T47D (cell line): ENCODE data around the gene MTOR.
"Not testable (repeated sequence)": the region's sequence is repeated elsewhere in the genome, so short reads cannot be mapped to it uniquely, and the experiment has no call there.

Source experiments
- DNase-seq, 2 experiments: peaks; one replicate each; pipeline versions ENCODE4 v3.0.0 to v3.0.0-alpha.2; 2011 to 2012; ENCODE audit warnings: low read depth in 1 of 2, low spot score in 1 of 2
- JUND ChIP-seq: IDR thresholded peaks from 2 replicates; pipeline ENCODE4 v1.6.1; 2012; ENCODE audit warnings: low read depth
- in situ Hi-C: cut with HindIII; loops from 2 replicates; pipeline ENCODE4 v1.10.0; 2016; ENCODE audit warnings: low sequenced_read_pairs, low pct_unique_long_range_greater_than_20kb

MTOR gene

DNA sequence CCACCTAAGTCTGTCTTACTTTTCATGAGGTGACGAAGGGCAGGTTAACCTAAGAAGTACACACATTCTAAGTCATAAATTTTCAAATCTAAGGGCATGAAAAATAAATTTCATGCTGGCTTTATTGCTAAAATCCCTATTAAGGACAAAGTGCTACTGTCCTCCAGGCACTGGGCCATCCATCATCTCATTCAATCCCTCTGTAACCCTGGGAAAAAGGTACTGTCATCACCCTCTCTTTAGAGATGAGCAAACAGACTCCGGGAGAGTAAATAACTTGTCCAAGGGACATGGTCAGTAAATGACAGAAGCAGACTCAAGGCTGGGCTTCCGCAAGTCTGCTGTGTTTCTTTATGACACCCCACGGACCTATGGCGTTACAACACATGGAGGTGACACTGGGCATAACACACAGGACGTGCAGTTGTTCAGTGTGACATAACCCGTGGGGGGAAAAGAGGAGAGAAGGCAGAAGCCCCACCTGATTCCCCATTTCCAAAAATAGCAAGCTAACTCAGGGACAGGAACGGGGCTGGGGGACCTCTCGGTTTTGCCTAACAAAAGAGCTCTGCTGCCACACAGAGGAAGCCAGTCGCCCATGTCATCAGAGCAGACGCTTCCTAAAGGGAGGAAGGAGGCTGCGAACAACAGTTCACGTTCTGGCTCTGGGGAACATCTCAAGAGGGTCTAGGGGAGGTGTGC lies 190.0 kb downstream of the MTOR start:
- in situ Hi-C loops, result no loop called here
- TF ChIP-seq JUND, result no peak
- peak in 1 of 2 experiments; percentile 34 for DNase-seq

DNA sequence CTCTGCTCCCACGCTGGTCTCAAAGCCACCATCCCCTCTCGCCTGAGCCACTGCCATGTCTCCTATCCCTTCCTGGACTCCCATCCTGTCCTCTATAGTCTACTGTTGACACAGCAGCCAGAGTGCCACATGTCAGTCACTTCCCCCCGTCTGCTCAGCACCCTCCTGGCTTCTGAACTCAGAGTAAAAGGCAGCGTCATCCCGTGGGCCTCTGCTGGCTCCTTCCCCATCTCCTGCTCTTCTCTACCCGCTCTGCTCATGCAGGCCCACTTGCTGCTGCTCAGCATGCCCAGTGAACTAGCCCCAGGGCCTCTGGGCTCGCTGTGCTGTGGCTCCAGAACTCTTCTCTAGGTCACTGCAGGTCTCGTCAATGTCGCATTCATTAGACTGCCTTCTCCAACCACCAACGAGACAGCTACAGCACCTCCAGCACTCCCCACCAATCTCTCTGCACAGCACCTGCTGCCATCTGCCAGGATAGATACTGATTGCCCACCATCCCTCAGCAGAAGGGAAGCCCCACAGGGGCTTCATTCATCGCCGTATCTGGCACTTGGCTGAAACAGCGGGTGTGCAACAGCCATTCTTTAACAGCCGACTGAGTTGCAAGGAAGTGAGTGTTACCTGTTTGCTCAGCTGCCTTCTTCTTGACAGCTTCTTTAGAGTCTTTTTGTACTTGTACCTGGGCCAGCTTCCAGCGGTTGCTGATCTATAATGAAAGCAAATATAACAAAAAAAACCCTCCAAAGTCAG lies 190.7 kb downstream of the MTOR start:
- no peak for TF ChIP-seq JUND
- in situ Hi-C loops, result no loop called here
- peak in 1 of 2 experiments; percentile 27 for DNase-seq

DNA sequence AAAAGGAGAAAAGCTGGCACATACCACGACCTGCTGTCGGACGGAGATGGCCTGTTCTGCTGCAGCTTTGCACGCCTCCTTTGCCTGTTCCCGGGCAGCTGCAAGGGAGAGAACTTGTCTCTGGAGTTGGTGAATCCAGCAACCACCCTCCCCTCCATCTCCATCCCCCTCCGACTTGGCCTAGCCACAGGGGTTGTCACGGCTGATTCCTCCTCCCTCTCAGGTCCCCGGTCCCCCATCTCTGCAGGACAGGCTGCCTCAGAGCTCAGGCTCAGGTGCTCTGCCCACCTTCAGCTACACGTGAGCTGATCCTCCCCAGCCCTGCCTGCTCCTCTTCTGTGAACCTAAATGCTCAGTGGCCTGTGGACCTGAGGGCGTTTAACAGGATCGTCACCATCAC lies 191.5 kb downstream of the MTOR start:
- in situ Hi-C loops, result no loop called here
- DNase-seq, result no peak

DNA sequence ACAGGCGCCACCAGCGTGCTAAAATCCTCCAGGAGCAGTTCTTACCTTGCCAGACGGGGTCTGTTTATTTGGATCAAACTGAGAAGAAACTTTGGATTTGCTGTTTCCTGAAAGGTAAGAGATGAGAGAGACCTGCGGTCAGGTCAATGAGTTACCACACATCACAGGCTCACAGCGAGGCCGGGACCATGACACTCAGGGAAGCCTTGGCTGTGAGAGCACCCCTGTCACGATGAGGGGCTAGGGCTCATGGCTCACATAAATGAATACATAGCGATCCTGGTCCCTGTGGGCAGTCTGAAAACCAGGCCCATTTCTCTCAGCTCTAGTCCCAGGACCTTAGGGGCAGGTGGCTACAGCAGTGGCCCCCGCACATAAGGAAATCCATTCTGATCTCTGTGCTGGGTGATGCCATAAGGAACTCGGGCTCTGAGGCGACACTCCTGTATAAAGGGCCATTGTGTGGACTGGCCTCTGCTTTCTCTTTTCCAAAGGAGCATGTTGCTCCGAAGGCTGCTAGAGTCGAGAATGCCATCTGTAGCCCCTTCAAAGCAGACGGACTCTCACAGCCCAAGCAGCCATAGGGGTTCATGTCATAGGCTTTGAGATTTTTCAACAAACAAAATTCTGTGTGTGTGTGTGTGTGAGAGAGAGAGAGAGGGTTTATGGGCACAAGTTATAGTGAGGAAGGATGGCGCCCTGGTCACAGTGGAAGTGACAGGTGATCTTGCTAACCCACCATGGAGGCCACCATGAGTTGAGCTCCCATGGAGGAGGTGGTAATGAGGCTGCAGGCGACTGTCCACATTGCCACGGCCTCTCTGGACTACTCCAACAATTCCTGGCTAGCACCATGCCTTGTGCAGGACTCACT lies 193.5 kb downstream of the MTOR start:
- no peak for DNase-seq
- in situ Hi-C loops, result no loop called here
- TF ChIP-seq JUND, result no peak

More for the DNA sequence above, 191.5 kb downstream of the MTOR start:
- TF ChIP-seq JUND, result no peak

DNA sequence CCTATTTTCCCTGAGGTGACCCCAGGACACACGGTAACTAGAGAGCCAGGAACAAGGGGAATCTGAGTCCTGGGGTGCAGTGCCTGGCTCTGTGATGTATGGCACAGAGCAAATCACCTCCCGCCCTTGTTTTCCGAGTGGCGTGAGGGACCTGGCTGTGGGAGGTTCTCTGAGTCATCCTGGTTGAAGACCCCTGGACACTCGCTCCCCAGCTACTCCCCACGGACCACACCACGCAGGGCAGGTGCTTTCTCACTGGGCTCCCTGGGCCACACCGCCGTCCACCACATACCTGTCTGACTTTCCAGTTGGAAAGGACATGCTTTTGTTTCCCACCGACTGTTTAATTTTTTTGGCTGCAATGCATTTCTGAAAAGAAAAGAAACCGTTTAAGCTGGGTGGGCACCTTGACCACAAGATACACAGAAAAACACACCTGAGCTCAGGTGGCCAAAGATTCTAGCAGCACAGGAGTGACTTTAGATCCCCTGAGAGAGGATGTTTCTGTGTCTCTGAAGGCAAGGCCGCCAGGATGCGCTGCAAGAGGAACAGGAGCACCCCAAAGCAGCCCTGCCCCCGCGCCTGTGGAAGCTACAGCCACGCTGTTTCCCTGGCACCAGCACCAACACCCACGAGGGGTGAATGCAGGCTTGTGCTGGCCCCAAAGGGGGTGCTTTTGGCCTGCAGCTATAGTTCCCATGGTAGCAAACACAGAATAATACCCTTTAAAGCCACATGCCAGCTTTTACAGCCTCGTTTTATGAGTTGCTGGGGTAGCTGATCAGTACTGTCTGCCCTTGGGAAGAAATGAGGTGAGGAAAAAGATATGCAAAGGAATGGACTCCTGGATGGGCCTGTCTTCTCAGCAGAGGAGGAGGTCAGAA lies 194.4 kb downstream of the MTOR start:
- in situ Hi-C loops, result no loop called here
- DNase-seq, result no peak
- TF ChIP-seq JUND, result no peak

DNA sequence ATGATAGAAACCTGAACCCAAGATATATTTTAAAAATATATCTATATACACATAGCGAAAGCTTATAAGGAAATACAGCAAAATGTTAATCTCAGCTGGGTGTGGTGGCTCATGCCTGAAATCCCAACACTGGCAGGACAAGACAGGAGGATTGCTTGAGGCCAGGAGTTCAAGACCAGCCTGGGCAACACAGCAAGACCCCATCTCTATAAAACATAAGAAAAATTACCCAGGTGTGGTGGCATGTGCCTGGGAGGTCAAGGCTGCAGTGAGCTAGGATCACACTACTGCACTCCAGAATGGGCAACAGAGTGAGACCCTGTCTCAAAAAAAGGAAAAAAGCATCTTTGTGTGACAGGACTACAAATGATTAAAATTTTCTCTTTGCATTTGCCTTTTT lies 196.6 kb downstream of the MTOR start:
- TF ChIP-seq JUND, result no peak
- no peak for DNase-seq
- in situ Hi-C loops, result no loop called here

DNA sequence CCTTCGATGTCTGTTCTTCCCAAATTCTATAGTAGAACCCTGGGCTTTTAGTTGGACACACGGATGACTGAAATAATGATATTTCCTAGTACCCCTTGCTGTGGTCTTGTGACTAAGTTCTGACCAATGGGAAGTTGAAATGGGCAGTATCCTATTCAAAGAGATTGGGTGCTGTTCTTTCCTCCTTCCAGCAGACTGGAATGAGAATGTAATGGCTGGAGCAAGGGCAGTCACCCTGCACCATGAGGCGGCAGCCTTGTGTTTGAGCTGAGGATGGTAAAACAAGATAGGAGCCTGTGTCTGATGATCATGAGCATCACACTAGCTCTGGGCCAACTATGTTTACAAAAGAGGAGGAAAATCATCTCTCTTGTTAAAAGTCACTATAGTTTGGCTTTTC lies 197.4 kb downstream of the MTOR start:
- in situ Hi-C loops, result no loop called here
- DNase-seq, result no peak
- no peak for TF ChIP-seq JUND

DNA sequence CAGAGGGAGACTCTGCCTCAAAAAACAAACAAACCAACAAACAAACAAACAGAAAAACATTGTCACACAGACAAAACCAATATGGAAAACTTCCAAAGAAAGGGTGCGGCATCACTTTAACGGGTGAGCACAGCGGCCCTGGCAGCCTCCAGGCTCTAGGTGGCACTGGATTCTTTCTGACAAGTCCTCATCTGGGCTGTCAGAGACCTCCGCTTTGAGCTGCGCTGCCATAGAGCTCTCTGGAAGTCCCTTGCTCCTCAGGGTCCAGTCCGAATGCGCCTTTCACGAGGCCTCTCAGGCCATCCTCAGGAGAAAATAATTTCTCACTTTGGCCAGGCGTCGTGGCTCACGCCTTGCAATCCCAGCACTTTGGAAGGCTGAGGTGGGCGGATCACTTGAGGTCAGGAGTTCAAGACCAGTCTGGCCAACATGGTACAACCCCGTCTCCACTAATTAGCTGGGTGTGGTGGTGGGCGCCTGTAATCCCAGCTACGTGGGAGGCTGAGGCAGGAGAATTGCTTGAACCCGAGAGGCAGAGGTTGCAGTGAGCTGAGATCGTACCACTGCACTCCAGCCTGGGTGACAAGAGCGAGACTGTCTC lies 198.3 kb downstream of the MTOR start:
- DNase-seq, result peak in 1 of 2 experiments; percentile 60
- in situ Hi-C loops, result not testable (repeated sequence)

DNA sequence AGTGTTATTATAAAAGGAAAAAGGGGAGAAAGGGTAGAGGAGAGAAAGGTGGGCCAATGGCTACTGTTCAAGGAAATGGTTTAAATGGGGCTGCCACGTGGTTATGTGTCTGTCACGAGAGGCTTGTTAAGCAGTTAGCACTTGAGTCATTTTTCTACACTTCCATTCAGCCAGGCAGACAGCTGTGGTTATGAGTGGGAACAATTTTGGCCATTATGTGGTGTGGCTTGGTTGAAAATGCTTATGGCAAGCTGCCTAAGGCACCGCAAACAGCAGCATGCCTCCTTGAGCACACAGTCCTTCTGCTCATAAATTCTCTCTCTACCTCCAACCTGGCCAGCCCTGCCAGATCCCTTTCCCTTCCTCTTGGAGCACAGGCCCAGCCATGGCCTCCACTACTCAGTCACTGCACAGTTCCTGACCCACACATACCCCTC lies 199.4 kb downstream of the MTOR start:
- in situ Hi-C loops, result no loop called here
- no peak for TF ChIP-seq JUND
- DNase-seq, result no peak

DNA sequence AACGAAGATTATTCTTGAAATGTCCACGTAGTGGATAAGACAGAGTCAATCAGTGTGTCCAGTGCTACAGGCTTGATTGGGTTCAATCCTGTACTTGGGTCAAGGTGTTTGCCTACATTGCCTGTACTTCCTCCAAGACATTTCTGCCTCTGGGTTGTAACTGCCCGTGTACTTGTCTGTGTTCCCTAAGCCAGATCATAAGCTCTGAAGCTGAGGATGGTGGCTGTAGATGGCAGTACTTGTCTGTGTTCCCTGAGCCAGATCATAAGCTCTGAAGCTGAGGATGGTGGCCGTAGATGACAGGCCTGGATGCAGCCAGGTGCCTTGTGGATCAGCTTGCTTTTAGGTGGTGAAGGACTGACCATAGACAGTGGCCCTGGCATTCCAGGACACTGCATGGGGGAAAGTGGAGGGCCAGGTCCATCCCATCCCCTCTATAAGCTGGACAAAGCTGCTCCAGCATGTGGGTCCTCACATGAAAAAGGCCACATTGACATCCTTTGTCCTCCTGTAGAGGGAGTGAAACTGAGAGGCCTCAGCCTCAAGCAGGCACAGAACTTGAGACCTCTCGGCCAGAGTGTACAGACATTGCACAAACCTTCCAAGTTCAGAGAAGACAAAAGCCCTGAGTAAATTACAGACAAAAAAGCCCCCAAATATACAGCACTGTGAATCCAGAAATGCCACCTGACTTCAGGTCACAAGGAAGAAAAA lies 200.5 kb downstream of the MTOR start:
- in situ Hi-C loops, result no loop called here
- TF ChIP-seq JUND, result no peak
- DNase-seq, result peak in 1 of 2 experiments; percentile 32
